Amniotic epithelial cell (primary cell): ENCODE data around the gene CALB2.
A peak's percentile ranks its signal among the peaks of the same experiment; 100 is the strongest.

Source experiments
- DNase-seq: peaks from one replicate; pipeline ENCODE4 v3.0.0-alpha.2; 2010; ENCODE audit warnings: low read depth

The CALB2 gene

GRCh38 chr16:71426069-71426879, 67.8 kb downstream of the CALB2 start:
- peak; percentile 90 for DNase-seq

- no peak for DNase-seq
These were observed 68.5 kb downstream of the CALB2 start for GRCh38 chr16:71426880-71427615.

- DNase-seq, result no peak
These were observed 69.9 kb downstream of the CALB2 start for GRCh38 chr16:71428385-71428784.

- DNase-seq, result peak; percentile 78
These were observed 70.4 kb downstream of the CALB2 start for GRCh38 chr16:71428883-71429282.

- DNase-seq, result no peak
These were observed 71.1 kb downstream of the CALB2 start for GRCh38 chr16:71429581-71429980.

GRCh38 chr16:71430744-71431143, 72.2 kb downstream of the CALB2 start:
- no peak for DNase-seq

- no peak for DNase-seq
These were observed 72.7 kb downstream of the CALB2 start for GRCh38 chr16:71431176-71431575.

- DNase-seq, result no peak
These were observed 73.5 kb downstream of the CALB2 start for GRCh38 chr16:71431991-71432390.

GRCh38 chr16:71432906-71433305, 74.4 kb downstream of the CALB2 start:
- DNase-seq, result no peak

- no peak for DNase-seq
These were observed 78.0 kb downstream of the CALB2 start for GRCh38 chr16:71436473-71436872.

GRCh38 chr16:71439523-71439922, 81.0 kb downstream of the CALB2 start:
- DNase-seq, result peak; percentile 8
